Fibroblast of upper back skin (primary cell): Measurements from ENCODE around the gene CSMD2.
"Not testable (repeated sequence)": the region's sequence is repeated elsewhere in the genome, so short reads cannot be mapped to it uniquely, and the experiment has no call there.

Experiments used
- DNase-seq: peaks from one replicate; pipeline ENCODE4 v3.0.0-alpha.2; 2013

CSMD2 gene

DNA sequence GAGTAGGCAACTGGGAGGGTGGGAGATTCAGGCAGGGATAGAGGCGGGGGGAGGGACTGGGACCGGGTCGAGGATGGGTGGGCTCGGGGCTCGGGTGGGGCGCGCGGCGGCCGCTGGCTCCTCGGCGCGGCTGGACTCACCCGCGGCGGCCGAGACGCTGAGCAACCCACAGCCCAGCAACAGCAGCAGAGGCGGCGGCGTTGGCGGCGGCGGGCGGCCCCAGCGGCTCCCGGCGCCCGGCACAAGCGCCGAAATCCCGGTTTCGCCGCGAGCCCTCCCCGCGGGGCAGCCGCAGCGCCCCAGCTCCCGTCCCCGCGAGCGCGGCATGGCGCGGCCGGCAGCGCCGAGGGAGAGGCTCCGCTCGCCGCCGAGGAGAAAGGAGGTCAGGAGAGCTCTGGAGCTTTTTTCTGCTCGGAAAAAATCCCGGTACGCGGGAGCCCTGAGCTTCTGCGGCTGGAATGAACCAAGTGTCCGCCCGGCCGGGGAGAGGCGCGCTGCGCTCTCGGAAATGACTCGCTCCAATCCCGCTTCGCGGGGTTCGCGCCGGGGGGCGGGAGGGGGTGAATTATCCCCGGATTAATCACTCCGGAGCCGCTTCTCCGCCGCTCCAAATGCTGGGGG lies at the start of gene CSMD2:
CSMD2 (minus strand) TSS at position 460 of the 621 bp plus-strand sequence; CDS start at position 327, 133 bp downstream.
- peak; percentile 76 for DNase-seq

DNA sequence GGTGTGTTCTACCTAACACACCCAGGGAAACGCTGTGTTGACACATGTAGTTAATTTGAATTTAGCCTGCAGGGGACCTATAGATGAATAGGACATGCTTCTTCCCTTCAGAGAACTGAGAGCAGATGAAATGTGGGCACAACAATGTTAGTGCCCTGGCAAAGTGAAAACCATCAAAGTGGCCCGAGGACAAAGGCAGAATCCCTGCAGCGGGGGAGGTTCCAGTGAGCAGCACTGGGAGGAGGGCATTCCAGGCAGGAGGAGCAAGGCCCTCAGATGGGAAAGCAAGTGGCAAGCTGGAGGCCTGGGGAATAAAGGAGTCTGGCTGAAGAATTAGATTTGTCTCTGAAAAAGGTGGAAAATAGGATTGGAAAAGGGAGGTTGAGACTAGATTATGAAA lies 48.9 kb upstream of the CSMD2 start:
- no peak for DNase-seq

DNA sequence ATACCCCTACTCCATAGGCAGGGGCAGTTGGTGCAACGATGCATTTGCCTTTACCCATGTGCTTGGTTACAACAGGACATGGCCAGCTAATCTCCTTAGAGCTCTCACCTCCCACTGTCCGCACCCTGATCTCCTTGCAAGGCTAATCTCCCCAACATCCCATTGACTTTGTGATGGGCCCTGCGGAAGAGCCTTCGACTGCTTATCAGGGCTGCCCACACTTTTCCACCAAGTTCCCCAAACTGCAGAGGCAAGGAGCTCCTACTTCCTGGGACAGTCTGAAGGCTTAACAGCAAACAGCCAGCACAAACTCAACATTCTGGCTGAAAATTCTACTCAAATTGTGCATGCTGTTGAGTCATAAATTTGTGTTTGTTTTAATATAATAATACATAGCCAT lies 47.6 kb upstream of the CSMD2 start:
- no peak for DNase-seq

DNA sequence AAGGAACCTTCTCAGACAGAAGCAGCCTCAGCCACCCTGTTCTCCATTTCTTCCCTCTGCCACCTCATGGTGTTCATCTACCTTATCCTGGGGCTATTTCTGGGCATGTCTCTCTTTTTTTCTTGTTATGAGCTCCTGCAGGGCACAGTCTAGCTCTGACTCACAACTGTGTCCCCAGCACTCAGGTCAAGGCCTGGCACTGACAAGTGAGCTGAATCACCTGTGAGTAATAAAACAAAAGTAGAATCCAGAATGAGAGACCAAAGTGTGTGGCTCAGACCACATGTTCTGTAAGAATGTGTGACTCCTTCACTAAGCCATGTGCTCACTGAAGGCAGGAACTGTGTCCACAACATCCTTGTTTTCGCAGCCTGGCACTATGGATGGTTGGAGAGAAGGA lies 34.9 kb upstream of the CSMD2 start:
- DNase-seq: peak; percentile 61

DNA sequence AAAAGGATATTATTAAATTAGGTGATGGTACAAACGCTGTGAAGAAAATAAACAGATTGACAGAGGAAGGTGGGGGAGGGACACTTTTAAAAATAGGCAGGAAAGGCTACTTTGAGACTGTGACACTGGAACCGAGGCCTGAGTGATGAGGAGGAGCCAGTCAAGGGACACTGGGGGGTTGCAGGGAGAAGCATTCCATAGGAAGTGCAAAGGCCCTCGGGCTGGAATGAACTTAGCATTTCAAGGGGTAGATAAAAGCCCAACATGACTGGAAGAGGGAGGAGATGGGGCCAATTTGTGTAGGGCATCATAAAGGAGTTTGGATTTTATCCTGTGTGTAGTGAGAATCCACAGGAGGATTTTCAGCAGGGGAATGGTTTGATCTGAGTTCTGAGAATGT lies 27.6 kb upstream of the CSMD2 start:
- no peak for DNase-seq

DNA sequence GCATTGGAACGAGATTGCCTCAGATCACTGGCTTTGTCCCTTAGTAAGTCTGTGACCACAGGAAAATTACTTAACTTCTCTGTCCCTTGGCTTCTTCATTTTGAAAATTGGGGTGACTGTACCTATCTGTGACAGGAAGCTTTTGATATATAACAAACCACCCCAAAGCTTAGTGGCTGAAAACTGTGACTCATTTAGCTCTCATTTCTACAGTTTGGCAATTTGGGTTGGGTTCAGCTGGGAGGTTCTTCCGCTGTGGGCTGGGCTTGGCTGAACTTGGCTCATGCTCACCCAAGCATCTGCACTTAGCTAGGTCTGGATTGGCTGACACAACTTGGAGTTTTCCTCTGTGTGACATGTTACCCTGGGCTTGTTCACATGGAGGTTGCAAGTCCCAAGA lies 25.7 kb upstream of the CSMD2 start:
- DNase-seq: no peak

DNA sequence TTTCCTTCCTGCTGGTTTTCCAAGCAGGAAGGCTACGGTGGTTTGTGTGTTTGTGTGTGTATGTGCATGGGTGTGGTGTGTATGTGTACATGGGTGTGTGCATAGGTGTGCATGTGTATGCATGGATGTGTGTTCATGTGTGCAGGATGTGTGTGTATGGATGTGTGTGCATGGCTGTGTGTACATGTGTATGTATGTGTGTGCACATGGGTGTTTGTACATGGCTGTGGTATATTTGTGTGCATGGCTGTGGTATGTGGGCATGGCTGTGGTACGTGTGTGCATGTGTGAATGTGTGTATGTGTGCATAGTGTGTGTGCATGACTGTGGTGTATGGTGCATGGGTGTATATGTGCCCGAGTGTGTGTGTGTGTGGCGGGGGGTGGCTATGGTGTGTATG lies 24.0 kb upstream of the CSMD2 start:
- no peak for DNase-seq

DNA sequence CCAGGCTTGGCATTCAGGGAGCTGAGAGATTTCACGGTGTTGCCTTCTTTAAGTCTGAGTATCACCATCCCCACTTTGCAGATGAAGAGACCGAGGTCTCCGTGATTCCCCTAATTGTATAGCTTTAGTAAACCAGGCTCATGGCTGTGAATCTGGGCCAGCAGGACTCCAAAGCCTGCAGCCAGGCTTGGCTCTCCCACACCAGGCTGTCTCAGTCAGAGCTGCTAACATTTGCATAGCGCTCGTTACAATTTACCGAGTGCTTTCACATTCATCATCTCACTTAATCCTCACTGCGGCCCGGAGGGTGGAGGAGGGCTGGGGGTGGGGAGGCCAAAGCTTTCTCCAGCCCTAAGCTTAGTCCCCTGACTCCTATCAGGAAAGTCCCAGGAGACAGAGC lies 23.4 kb upstream of the CSMD2 start:
- no peak for DNase-seq

DNA sequence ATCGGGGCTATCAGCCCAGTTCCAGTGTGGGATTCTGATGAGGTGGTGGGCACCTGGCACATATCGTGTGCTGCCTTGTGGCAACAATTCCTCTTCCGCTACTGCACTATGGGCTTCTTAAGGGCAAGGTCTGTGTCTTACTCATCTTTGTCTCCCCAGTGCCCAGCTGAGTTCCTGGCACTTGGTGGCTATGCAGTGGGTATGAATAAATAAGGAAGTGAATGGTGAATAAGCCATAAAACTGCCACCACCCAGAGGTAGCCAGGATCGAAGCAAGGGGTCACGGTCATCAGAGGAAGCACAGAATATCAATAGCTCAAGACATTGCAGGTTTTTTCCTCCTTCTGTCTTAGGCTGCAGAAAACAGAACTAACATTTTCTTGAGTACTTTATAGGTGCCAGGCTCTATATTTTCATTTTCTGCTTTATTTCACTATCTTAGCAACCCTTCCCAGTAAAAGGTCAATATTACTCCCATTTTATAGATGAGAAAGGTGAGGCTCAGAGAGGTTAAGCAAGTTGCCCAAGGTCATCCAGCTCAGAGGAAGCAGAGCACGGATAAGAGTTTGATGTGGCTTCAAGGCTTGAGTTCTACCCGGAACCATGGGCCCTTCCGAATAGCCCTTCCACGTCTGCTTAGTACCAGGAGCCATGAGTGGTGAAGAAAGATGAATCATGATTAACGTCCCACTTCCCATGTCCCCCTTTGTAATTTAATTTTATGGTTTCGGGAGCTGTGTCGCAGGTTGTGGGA lies 21.9 kb upstream of the CSMD2 start:
- no peak for DNase-seq

DNA sequence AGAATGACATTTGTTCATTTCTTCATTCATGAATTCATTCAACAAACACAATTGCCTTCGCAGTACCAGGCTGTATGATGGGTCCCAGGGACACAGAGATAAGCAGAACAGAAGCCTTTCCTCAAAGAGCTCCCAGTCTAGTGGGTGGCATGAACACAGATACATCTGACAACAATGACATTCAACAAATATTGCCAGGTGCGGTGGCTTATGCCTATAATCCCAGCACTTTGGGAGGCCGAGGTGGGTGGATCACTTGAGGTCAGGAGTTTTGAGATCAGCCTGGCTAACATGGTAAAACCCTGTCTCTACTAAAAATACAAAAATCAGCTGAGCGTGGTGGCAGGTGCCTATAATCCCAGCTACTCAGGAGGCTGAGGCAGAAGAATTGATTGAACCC lies 18.4 kb upstream of the CSMD2 start:
- DNase-seq: not testable (repeated sequence)

DNA sequence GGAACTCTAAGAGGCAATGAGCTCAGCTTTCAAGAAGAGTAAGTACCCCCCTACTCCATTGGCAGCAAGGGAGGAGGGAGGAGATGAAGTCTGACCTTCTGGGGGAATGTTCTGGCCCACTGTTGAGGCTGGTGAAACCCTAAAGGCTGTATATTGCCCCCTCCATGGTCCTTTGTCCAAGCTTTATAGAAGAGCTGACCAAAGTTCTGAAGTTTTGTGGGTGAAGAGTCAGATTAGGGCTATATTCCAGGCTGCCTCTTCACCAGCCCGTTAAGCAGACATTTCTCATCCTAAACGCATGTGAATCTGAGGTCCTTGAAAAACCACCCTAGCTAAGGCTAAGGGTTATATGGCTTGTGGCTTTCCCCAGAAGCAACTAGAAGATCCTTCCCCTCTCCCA lies 13.0 kb upstream of the CSMD2 start:
- no peak for DNase-seq

DNA sequence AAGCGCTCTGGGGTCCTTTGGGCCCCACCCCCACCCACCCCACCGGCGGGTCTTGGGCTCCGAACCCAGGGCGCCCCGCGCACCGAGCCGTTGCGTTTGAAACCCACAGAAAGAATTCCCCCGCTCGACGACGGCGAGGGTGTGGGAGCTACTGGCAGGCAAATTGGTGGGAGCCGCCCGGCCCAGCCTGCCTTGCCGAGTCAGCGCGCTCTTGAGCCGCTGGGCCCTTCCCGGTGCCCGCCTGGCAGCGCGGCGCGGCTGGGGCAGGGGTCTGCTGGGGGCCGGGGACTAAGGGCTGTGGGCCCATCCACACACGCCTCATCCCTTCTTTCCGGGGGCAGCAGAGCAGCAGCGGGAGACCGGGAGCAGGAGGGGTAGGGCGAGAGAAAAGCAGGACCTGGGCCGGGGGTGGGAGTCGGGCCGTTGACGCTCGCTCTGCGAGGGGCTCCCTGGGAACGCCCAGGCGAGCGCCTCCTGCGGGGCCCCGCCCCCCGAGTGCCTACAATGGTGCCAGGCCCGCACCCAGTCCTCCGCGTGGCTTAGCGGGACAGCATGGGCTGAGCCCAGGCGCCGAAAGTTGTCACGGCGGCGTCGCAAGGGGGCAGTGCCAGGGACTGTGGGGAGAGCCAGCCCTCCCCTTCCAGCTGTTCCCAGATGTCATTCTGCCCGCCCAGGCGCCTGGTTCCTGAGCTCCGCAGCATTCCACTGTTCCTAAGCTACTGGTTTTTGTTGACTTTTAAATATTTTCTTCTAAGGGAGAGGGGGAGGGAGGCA lies 12.0 kb upstream of the CSMD2 start, which contains the start of gene C1orf94:
C1orf94 (plus strand) TSS at position 78 of the 774 bp plus-strand sequence. CDS start 883 bp downstream, outside the sequence.
- DNase-seq: no peak

DNA sequence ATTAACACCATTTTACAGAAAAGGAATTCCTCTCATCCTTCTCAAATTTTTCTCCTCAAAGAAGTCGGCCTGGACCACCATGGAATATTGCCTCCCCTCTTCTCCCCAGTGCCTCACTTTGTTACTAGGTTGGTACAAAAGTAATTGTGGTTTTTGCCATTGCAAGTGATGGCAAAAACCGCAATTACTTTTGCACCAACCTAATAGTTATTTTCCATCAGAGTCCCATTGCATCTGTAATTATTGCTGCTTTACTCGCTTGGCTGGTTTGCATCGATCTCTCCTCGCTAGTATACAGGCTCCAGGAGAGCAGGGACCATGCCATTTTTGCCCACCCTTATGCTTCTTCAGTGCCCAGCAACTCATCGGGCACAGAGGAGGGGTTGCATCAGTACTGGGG lies 10.7 kb upstream of the CSMD2 start:
- DNase-seq: no peak

DNA sequence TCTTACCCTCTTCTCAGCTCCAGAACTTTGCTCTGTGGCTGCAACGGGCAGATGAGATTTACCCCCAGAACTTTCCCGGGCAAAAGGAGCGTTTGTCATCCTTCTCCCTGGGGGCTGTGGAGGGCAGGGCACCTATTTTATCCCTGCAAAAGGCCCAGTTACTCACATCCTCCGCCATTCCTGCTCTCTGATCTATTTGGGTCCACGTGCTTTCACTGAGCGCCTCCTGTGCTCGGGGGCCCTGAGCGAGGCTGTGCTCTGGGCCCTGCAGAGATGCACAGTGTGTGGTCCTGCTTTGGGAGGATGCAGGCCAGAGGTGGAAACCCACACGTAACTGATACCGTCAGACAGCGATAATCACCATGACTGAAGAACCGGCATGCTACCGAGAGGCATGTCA lies 2.4 kb upstream of the CSMD2 start:
- no peak for DNase-seq

DNA sequence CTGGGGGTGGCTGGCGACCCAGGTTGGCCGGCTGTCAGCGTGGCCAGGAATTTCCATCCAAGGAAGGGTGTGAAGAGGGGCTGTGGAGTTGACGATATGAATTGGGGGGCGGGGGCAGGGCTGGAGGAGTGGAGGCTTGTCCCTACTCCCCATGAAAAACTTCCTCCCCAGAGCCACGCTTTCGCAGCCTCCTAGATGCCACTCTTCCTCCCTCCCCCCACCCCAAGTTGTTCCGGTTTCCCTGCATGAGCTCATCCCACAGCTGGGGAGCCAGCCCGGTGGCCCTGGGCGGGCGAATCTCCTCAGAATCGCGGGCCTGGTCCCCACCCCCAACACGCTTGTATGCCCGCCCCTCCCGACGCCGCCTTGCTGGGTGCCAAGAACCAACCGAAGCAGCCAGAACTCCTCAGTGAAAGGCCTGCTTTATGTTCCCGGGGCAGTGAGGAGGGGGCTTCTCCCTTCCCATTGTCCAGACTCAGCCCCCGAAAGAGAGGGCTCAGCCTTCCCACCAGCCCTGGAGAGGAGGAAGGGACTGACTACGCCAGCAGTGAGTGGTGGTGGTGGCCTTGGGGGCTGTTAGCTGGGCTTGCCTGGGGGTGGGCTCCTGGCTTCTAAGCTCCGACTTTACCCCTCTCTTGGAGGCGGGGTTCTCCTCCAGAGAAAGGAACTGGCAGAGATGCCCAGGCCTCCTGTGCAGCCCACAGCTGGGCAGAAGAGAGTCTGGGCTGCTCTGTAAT lies 1.8 kb upstream of the CSMD2 start:
- peak; percentile 59 for DNase-seq

DNA sequence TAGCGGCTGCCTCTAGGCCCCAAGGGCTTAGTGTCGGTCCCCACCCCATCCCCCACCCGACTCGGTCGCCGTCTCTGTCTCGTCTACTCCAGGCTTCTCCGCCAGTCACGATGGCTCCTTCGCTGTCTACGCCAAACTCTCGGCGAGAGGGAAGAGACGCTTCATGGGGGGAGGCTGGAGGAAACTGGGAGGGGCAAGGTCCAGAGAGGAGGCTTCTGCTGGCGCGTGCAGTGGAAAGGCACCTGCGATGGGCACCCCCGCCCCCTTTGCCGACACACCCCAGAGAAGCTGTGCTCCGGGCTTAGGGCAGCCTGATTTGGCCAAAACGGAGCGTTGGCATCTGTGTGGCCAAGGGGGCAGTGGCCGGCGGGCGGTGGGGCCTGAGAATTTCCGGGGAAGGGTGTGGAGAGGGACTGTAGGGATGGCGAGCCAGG lies 1.2 kb upstream of the CSMD2 start:
- no peak for DNase-seq

DNA sequence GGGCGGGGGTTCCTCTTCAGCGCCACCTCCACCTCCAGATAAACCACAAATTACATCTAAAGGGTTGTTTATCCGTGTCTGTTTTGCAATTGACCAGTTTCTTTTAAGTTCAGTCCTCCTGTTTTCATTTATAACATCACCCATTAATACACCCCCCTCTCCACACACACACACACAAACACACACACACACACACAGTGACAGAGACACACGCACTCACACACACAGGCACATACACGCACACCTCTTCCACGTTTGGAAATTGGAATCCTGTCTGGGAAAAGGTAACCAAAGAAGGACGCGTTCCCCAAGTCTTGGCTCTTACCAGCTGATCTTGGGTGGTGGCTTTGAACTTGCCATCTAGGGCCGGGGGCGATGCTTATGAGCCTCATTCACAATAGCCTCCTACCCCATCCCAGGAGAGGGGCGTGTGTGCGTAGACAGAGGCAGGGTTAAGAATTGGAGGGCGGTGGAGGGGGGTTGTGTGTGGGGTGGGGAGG lies 442 bp upstream of the CSMD2 start:
- DNase-seq: peak; percentile 23

DNA sequence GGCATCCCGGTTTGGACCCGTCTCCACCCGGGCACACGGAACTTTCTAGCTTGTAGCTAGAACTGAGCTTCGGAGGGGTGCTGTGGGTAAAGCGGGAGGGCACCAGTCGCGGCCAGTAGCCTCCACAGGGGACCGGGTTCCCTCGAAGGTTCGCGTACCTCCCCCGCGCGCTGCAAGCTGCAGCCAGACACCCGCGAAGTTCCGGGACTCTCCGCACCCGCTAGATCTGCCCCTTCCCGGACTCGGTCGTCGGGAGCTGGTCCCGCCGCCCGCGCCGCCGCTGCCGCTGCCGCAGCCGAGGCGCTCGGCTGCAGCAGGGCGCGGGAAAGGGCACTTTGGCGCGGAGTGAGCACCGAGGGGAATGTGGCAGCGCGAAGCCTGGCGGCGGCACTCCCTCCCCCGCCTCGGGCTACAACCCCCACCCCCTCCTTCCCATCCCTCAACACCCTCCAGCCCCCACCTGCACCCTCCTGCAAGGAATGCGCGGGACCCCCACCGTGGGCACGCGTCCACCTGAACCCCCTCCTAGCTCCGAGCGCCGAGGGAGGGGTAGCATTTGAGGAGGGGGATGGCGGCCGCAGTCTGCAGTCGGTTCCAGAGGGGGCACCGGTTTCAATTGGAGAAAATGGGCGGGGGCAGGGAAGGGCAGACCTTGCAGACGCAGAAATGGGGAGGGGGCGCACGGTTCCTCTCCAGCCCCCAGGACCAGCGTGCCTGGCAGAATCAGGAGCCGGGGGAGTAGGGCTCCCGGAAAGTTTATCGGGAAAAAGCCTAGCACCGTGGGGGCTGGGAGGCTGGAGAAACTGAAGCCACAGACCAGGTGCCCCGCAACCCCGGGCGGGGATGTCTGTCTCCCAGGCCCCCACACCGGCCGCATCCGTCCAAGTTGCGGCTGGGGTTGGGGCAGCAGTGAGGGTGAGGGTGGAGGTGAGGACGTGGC lies 968 bp downstream of the CSMD2 start:
- DNase-seq: peak; percentile 21

DNA sequence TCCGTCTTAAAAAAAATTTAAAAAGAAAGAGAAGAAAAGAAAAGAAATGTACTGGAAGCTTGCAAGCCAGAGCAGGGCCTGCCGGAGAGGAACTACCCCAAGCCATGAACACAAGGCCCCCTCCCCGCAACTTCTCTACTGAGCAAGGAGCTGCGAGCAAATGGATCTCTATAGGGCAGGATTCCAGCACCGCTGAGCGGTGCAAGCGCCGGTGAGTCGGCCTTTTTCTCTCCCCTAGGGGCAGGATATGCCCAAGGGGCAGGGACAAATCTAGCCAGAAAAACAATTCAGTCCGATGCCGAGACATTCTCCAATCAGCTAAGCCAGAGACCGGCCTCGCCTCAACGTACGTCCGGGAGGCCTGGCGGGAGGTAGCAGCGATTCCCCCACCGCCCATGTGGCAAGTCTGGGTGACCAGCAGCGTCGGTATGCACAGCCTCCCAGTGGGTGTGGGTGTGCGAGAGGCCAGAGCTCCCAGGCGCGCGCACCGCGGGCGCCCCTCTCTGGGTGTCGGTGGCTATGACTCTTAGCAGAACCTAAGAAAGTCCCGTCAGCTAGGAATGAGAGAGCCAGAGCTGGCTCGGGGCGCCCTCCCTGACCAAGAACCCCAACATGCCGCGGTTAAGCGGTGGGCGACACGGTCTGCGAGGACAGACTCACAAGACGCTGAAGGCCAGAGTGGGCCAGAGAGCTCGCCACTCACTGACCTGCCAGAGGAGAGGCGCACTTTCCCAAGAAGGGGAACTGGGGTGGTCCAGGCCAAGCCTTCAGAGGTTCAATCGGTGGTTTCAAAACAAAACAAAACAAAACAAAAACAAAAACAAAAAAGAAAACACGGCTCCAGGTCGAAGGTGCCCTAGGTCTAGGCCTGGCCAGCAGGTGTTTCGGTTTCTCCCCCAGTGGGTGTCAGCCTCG lies 1.9 kb downstream of the CSMD2 start:
- DNase-seq: peak; percentile 98

DNA sequence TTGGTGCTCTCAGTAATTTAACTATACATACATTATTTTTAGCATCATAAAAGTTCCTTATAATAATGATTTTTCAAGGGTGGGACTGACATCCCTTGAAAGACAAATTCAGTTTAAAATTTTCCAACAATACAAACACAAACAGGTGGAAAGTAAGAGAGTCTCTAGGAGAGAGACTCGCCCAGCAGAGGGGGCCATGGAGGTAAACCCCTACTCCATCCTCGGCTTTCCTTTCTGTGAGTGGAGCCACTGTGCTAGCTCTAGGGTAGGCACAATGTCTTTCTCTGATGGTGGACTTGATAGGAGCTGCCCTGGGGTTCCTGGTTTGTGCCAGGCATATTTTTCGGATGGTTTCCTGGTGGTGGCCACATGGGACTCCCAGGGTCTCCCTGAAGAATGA lies 8.3 kb downstream of the CSMD2 start:
- DNase-seq: no peak

DNA sequence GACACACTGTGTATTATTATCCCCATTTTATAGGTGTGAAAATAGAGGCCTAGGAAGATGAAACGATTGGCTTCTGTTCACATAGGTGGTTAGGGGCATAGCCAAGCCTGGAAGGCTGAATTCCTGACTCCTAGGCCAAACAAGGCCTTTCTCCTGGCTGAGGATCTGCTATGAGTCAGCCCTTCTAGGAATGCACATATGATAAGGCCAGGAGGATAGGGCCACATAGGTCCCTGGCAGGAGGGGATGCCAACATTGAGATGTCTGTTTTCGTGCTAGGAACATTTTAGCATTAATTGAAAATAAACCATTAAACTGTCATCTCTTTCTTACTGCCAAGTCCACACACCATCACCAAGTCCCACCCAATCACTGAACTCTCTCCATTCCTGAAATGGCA lies 9.2 kb downstream of the CSMD2 start:
- peak; percentile 62 for DNase-seq
